K562 (cell line): ENCODE results near the gene ZNF837. TPM values are rescaled to one million over a fixed set of nuclear protein-coding genes. Genes with fewer than 3 reads are reported as not detected.

Experiments used
- CGGBP1 ChIP-seq: fragments of 250-450 bp; sonication (Bioruptor Pico); IDR thresholded peaks from 2 replicates; pipeline ENCODE4 v1.9.0; 2021; ENCODE audit warnings: mild to moderate bottlenecking
- MAFF ChIP-seq: IDR thresholded peaks from 2 replicates; pipeline ENCODE4 v1.6.1; 2012; ENCODE audit warnings: low read length, improper control_type of control experiment
- NR2C2 ChIP-seq, 2 experiments: fragments of 200-800 bp in 1 of 2; sonication (Bioruptor generic) in 1 of 2; sonication (generic) in 1 of 2; formaldehyde crosslinking in 1 of 2; IDR thresholded peaks; 2 replicates each; pipeline versions ENCODE4 v1.6.1 to v1.8.0; 2016 to 2022; ENCODE audit warnings: mild to moderate bottlenecking in 1 of 2, missing compliant biosample characterization in 1 of 2, missing genetic modification characterization in 1 of 2, missing genetic modification reagents in 1 of 2
- POLR2AphosphoS5 ChIP-seq: IDR thresholded peaks from 2 replicates; pipeline ENCODE4 v1.6.1; 2011; ENCODE audit warnings: mild to moderate bottlenecking, low read depth, low read length, moderate library complexity; ENCODE audit not compliant: control insufficient read depth, insufficient read depth
- RNF219 ChIP-seq: fragments of 250-450 bp; sonication (Bioruptor Pico); IDR thresholded peaks from 2 replicates; pipeline ENCODE4 v1.5.0; 2022; ENCODE audit warnings: mild to moderate bottlenecking
- U2AF1 ChIP-seq: fragments of 200-400 bp; formaldehyde crosslinking; optimal IDR thresholded peaks from 2 replicates; pipeline ENCODE3; 2017; ENCODE audit warnings: mild to moderate bottlenecking, low read depth, low read length, moderate library complexity
- ZC3H11A ChIP-seq: IDR thresholded peaks from 2 replicates; pipeline ENCODE4 v1.6.1; 2012; ENCODE audit warnings: low read depth, low read length, improper control_type of control experiment
- ZNF140 ChIP-seq: fragments of 250-450 bp; sonication (Bioruptor Pico); IDR thresholded peaks from 2 replicates; pipeline ENCODE4 v1.8.0; 2021; ENCODE audit warnings: moderate library complexity, mild to moderate bottlenecking, inconsistent platforms
- ZNF239 ChIP-seq: fragments of 250-450 bp; sonication (Bioruptor Pico); IDR thresholded peaks from 2 replicates; pipeline ENCODE4 v1.4.0; 2020; ENCODE audit warnings: mild to moderate bottlenecking
- ZNF274 ChIP-seq: IDR thresholded peaks from 2 replicates; pipeline ENCODE4 v1.6.1; 2011; ENCODE audit warnings: low read depth, mild to moderate bottlenecking, low read length, moderate library complexity, borderline replicate concordance
- ZNF699 ChIP-seq: fragments of 250-450 bp; sonication (Bioruptor Pico); IDR thresholded peaks from 2 replicates; pipeline ENCODE4 v1.8.0; 2021; ENCODE audit warnings: mild to moderate bottlenecking, moderate library complexity; ENCODE audit not compliant: insufficient replicate concordance
- polyA plus RNA-seq, 8 experiments: library from polyadenylated mRNA; depleted of rRNA in 4 of 8; stranded (reverse) in 5 of 8; unstranded in 3 of 8; fragments of >200 nt; fragmentation: Nextera tagmentation in 2 of 8; fragmentation: Illumina TruSeq in 1 of 8; extraction: Ambion mirVana in 2 of 8; extraction: Trizol in 1 of 8; gene quantifications; 2 replicates each; pipeline versions ENCODE4 v1.2.1 to v1.2.3, GENCODE V29; 2011 to 2014; ENCODE audit warnings: inconsistent platforms in 1 of 8, missing spikeins in 1 of 8
- total RNA-seq, 7 experiments: library from RNA; depleted of rRNA in 6 of 7; stranded (reverse); fragments of >200 nt in 6 of 7; fragmentation: Illumina TruSeq in 2 of 7; extraction: Trizol in 2 of 7; gene quantifications; 2 replicates each; pipeline versions ENCODE4 v1.2.1 to v1.2.3, GENCODE V29; 2011 to 2021; ENCODE audit warnings: low replicate concordance in 1 of 7

Gene ZNF837
- total and polyA plus RNA-seq, 9 of the 15 experiments (the other 6 are each of a cell fraction or from before 2014, with no cell fraction given), result 0.11 to 2.1 (median 0.57) TPM; not detected in 4

DNA sequence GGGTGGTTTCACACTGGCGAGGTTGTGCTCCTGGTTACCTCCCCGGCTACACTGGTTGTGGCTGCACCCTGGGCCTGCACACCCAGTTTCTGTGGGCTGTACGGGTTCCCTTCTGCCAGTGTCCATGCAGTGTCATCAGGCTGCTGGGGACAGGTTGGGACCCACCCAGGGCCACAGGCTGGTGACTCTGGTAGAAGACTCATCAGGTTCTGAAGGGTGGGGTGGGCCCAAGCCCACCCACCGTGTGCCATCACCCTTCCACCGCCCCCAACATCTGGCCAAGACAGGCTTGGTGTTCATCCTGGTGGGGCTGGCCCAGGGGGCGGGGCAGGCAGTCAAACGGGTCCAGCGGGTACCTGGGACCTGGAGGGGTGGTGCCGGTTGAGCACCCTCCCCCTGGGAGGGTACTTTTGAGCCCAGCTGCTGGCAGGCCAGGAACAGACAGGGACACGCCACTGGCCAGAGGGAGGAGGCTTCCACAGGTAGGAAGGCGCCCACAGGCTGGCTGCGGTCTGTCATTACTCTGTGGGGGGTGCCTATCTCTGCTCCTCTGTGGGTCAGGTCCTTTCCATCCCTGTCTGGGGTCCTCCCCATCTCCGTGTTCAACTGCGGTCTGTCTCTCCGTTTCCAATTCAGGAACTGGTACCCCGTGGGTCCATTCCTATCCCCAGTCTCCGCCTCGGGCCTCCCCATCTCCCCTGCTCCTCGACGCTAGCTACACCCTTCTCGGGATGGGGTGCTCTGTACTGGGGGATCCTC lies 14.6 kb upstream of the ZNF837 start, which contains the start of gene RNF225 (continued):
- TF ChIP-seq ZNF140, result no peak
- TF ChIP-seq ZNF699 (CRISPR knock-in tag), result no peak
- TF ChIP-seq ZNF239 (CRISPR knock-in tag), result no peak
- TF ChIP-seq U2AF1, result no peak
- TF ChIP-seq POLR2AphosphoS5, result peak; percentile 36; the same call in 1 of the 2 replicates
- TF ChIP-seq CGGBP1 (CRISPR knock-in tag), result no peak
- TF ChIP-seq RNF219, result 0 out of 2 replicates have a peak, but pooled peaks have one; percentile 45
- no peak for TF ChIP-seq MAFF
- TF ChIP-seq NR2C2 (CRISPR knock-in tag; IDR thresholded peaks at IDR 0.05), result no peak
- TF ChIP-seq NR2C2 (tag; IDR thresholded peaks at IDR 0.05), result no peak
- TF ChIP-seq ZNF274, result no peak
- no peak for TF ChIP-seq ZC3H11A
- TF ChIP-seq, all 486 proteins: peak for 21
